ENCODE measurements around the gene RPL39L. TPM values are rescaled to one million over a fixed set of nuclear protein-coding genes. Genes with fewer than 3 reads are reported as not detected.

RPL39L gene
- total and polyA plus RNA-seq, 4 donors, result 3.4 to 9.4 (median 6.4) TPM

GRCh38 chr3:187150599-187150998, 11.3 kb upstream of the RPL39L start:
- DNase-seq (peak in 1 of 3 donors; percentile 15), ATAC-seq (ENCODE audit: insufficient read depth, low FRiP score) (no peak)
- WGBS, 2 donors, result 81 to 87% methylated on average over 2 of the region's 2 CpGs

GRCh38 chr3:187150186-187150585, 10.9 kb upstream of the RPL39L start:
- Histone ChIP-seq H3K9me3 (ENCODE audit: control insufficient read depth in 4 of 4, insufficient read depth in 3 of 4, low read length in 3 of 4) (peaks cover 0 to 3% (median 0%) of the 10 kb centered on the region in 4 donors), H3K4me3 (no peak overlapping the region), H3K4me1 (ENCODE audit: control insufficient read depth in 5 of 5, insufficient read depth in 5 of 5, low read length in 5 of 5) (no peaks in the 10 kb centered on the region), H3K27ac (ENCODE audit: low read depth in 1 of 2, low read length in 1 of 2) (no peak overlapping the region), H3K36me3 (ENCODE audit: control insufficient read depth in 4 of 4, insufficient read depth in 4 of 4, low read length in 4 of 4) (no peaks in the 10 kb centered on the region), H3K9ac (ENCODE audit: insufficient read depth in 1 of 2, low read length in 2 of 2) (no peak overlapping the region), H3K27me3 (ENCODE audit: control insufficient read depth in 3 of 3, insufficient read depth in 3 of 3, low read length in 2 of 3) (no peaks in the 10 kb centered on the region)
- WGBS, 2 donors, result 94 to 98% methylated on average over 7 of the region's 7 CpGs
- no peak for DNase-seq
- no peak for ATAC-seq (ENCODE audit: insufficient read depth, low FRiP score)
- TF ChIP-seq CTCF (IDR thresholded peaks at IDR 0.05; ENCODE audit: control extremely low read depth, extremely low read depth), result no peak

More at GRCh38 chr3:187150599-187150998, 11.3 kb upstream of the RPL39L start:
- no peaks in the 10 kb centered on the region for H3K4me1 ChIP-seq (ENCODE audit: control insufficient read depth in 5 of 5, insufficient read depth in 5 of 5, low read length in 5 of 5)
- no peaks in the 10 kb centered on the region for H3K27me3 ChIP-seq (ENCODE audit: control insufficient read depth in 3 of 3, insufficient read depth in 3 of 3, low read length in 2 of 3)
- no peaks in the 10 kb centered on the region for H3K36me3 ChIP-seq (ENCODE audit: control insufficient read depth in 4 of 4, insufficient read depth in 4 of 4, low read length in 4 of 4)
- no peaks in the 10 kb centered on the region for H3K9me3 ChIP-seq (ENCODE audit: control insufficient read depth in 4 of 4, insufficient read depth in 3 of 4, low read length in 3 of 4)
- H3K9ac ChIP-seq (ENCODE audit: insufficient read depth in 1 of 2, low read length in 2 of 2), result no peak overlapping the region
- H3K27ac ChIP-seq (ENCODE audit: low read depth in 1 of 2, low read length in 1 of 2), result no peak overlapping the region
- H3K4me3 ChIP-seq, result no peak overlapping the region
- TF ChIP-seq CTCF (IDR thresholded peaks at IDR 0.05; ENCODE audit: control extremely low read depth, extremely low read depth), result no peak

- DNase-seq, result no peak
- Histone ChIP-seq H3K4me1 (ENCODE audit: control insufficient read depth in 5 of 5, insufficient read depth in 5 of 5, low read length in 5 of 5) (no peaks in the 10 kb centered on the region), H3K27me3 (ENCODE audit: control insufficient read depth in 3 of 3, insufficient read depth in 3 of 3, low read length in 2 of 3) (no peaks in the 10 kb centered on the region), H3K27ac (ENCODE audit: low read depth in 1 of 2, low read length in 1 of 2) (no peak overlapping the region), H3K9ac (ENCODE audit: insufficient read depth in 1 of 2, low read length in 2 of 2) (no peak overlapping the region), H3K9me3 (ENCODE audit: control insufficient read depth in 4 of 4, insufficient read depth in 3 of 4, low read length in 3 of 4) (peaks cover 0 to 7% (median 0%) of the 10 kb centered on the region in 4 donors), H3K4me3 (no peak overlapping the region), H3K36me3 (ENCODE audit: control insufficient read depth in 4 of 4, insufficient read depth in 4 of 4, low read length in 4 of 4) (no peaks in the 10 kb centered on the region)
- 58 to 67% methylated on average over 3 of the region's 3 CpGs for WGBS, 2 donors
- no peak for TF ChIP-seq CTCF (IDR thresholded peaks at IDR 0.05; ENCODE audit: control extremely low read depth, extremely low read depth)
- no peak for ATAC-seq (ENCODE audit: insufficient read depth, low FRiP score)
Measured at GRCh38 chr3:187146389-187146788, 7.1 kb upstream of the RPL39L start.
